NCI-H748 treated with DMSO at 0.1 percent for 48 hours (cell line): ENCODE data around the gene CDK11A.
A peak's percentile ranks its signal among the peaks of the same experiment; 100 is the strongest.
"Not testable (repeated sequence)": the region's sequence is repeated elsewhere in the genome, so short reads cannot be mapped to it uniquely, and the experiment has no call there.

ENCODE experiments used
- DNase-seq: peaks from one replicate; lab custom pipeline; 2025; lab: John Stamatoyannopoulos, UW

Gene CDK11A

DNA sequence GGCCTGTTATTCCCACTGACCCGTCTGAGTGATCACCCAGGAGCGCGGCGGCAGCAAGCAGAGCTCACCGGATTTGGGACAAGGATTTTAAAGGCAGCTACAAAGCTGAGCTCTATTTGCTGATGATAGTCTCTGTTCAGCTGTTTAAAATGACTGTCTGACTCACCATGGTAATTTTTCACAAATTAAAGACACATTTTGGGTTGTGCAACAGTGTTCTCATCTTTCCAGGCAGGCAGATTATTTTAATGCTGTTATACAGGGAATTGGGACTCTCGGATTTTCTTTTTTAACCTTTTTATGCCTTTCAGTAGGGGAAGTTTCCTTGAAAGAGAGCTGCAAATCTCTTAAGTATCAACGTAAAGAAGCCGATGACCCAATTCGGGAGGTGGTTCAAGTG lies 61.8 kb downstream of the CDK11A start:
- not testable (repeated sequence) for DNase-seq

DNA sequence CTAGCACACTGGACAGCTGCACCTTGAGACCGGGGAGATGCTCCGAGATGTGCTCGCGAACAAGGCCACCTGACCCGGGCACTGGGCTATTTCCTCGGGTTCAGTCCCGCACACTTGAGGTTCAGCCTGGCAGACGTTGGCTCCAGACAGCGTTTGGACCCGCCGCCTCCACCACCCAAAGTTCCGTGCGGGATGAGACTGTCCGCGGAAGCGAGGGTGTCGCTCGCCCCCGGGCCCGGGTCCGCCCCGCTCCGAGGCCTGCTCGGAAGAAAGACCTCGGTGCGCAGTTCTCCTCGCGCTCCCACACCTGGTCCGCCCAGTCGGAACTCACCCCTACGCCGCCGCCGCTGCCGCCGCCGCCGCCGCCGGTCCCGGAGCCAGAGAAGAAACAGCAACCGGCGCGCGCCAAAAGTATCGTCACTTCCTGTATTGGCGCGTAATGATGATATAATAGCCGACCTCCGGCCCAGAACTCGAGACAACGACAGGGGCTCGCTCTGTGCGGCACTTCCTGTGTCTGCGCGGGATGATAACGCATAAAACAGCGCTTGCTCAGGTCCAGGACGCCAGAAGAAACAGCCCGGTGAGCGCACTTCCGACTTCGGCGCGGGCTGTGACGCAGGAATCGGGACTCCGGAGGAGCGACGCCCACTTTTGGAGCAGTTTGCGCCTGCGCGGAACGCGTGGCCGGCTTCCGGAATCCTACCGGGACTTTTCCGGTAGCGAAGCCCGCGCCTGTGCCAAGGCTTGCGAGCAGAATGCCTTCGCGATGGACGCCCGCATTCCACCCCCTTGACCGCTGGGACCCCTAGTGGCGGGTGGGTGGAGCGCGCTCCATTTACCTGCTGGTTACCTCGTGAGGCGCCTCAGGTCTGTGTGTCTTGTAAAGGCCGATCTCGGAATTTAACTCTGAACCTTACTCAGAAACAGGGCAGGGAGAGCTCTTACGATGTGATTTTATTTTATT lies 65.3 kb downstream of the CDK11A start, which contains the start of gene CDK11B:
Gene CDK11B (minus strand): TSS at position 422 of the 967 bp plus-strand sequence. CDS start 1,519 bp downstream, outside the sequence.
- peak; percentile 75 for DNase-seq
